Embryonic facial prominence (tissue), 1 donor: ENCODE data around the gene CLCNKB.

ENCODE experiments used
- DNase-seq: peaks from one replicate; pipeline ENCODE4 v3.0.0-alpha.2; 2016; ENCODE audit errors: extremely low spot score

The CLCNKB gene

GRCh38 chr1:16076031-16076864, 32.7 kb downstream of the CLCNKB start:
- no peak for DNase-seq

- no peak for DNase-seq
Observed at GRCh38 chr1:16076865-16077238, 33.3 kb downstream of the CLCNKB start.

- no peak for DNase-seq
Observed at GRCh38 chr1:16077406-16078245, 34.0 kb downstream of the CLCNKB start.

GRCh38 chr1:16078925-16079656, 35.5 kb downstream of the CLCNKB start:
- peak; percentile 63 for DNase-seq

- no peak for DNase-seq
Observed at GRCh38 chr1:16080422-16081150, 37.0 kb downstream of the CLCNKB start.

GRCh38 chr1:16081636-16082035, 38.1 kb downstream of the CLCNKB start:
- DNase-seq: no peak

GRCh38 chr1:16082283-16083038, 38.9 kb downstream of the CLCNKB start:
- DNase-seq: no peak

- no peak for DNase-seq
Observed at GRCh38 chr1:16083486-16083885, 39.9 kb downstream of the CLCNKB start.

- DNase-seq: no peak
Observed at GRCh38 chr1:16085522-16085921, 41.9 kb downstream of the CLCNKB start.

- no peak for DNase-seq
Observed at GRCh38 chr1:16087733-16088132, 44.2 kb downstream of the CLCNKB start.

GRCh38 chr1:16088351-16088911, 44.8 kb downstream of the CLCNKB start:
- no peak for DNase-seq

- DNase-seq: no peak
Observed at GRCh38 chr1:16088996-16089395, 45.4 kb downstream of the CLCNKB start.

GRCh38 chr1:16090076-16090826, 46.7 kb downstream of the CLCNKB start:
- no peak for DNase-seq

GRCh38 chr1:16091296-16091695, 47.7 kb downstream of the CLCNKB start:
- no peak for DNase-seq

- DNase-seq: no peak
Observed at GRCh38 chr1:16092097-16092922, 48.7 kb downstream of the CLCNKB start.

GRCh38 chr1:16092923-16093511, 49.4 kb downstream of the CLCNKB start:
- no peak for DNase-seq

GRCh38 chr1:16093611-16094010, 50.0 kb downstream of the CLCNKB start:
- no peak for DNase-seq

GRCh38 chr1:16094453-16095158, 51.0 kb downstream of the CLCNKB start:
- DNase-seq: no peak
